Testis (tissue), 2 donors: ENCODE data around the gene ZBTB46.

Experiments used
- CTCF ChIP-seq, 3 experiments: fragments of 450-650 bp in 2 of 3; fragments of 200-600 bp in 1 of 3; sonication (generic) in 1 of 3; IDR thresholded peaks; one replicate each; pipeline ENCODE4 v1.5.1; 2016 to 2019; ENCODE audit warnings: antibody characterized with exemption in 3 of 3, mild to moderate bottlenecking in 2 of 3, moderate library complexity in 1 of 3
- POLR2A ChIP-seq: fragments of 450-650 bp; IDR thresholded peaks from one replicate; pipeline ENCODE4 v1.6.1; 2017; ENCODE audit warnings: antibody characterized with exemption, mild to moderate bottlenecking, moderate library complexity

GRCh38 chr20:63702036-63702665 is 128.9 kb downstream of the ZBTB46 start:
- TF ChIP-seq CTCF (IDR thresholded peaks at IDR 0.05) (no peak), POLR2A (no peak)
